ENCODE measurements around the gene TPM1. TPM values are rescaled to one million over a fixed set of nuclear protein-coding genes. Genes with fewer than 3 reads are reported as not detected.

The TPM1 gene
- polyA plus RNA-seq, 5 donors: 608 to 697 (median 640) TPM

DNA sequence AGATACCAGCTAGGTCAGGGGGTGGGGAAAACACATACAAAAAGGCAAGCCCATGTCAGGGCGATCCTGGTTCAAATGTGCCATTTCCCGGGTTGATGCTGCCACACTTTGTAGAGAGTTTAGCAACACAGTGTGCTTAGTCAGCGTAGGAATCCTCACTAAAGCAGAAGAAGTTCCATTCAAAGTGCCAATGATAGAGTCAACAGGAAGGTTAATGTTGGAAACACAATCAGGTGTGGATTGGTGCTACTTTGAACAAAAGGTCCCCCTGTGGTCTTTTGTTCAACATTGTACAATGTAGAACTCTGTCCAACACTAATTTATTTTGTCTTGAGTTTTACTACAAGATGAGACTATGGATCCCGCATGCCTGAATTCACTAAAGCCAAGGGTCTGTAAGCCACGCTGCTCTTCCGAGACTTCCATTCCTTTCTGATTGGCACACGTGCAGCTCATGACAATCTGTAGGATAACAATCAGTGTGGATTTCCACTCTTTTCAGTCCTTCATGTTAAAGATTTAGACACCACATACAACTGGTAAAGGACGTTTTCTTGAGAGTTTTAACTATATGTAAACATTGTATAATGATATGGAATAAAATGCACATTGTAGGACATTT, 28.9 kb downstream of the TPM1 start:
- no peak for DNase-seq

DNA sequence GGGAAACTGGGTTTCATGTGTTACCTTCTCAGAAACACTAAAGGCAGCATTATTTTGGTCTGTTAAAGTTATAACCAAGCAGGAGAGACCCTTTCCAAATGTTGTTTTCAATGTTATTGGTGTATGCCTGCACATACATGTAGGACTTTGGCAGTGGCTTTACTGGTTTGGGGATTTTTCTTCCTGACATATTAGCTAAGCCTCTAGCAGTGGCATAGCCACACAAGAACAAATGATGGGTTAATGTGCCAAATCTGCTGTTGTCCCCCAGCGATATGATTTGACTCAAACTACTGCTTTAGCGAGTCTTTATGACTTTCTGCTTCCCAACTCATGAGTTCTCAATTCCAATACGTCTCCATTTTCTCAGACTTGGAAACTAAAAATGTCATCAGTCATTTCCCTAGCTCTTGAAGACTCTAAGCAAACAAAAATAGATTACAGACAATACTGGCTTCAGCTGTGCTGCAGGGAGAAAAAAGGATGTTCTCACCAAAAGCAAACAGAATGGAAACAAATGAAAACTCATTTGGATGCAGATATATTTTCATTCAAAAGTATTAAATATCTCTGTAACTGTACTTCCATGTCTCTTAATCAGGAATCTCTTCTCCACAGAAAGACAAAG, 29.6 kb downstream of the TPM1 start:
- no peak for DNase-seq

DNA sequence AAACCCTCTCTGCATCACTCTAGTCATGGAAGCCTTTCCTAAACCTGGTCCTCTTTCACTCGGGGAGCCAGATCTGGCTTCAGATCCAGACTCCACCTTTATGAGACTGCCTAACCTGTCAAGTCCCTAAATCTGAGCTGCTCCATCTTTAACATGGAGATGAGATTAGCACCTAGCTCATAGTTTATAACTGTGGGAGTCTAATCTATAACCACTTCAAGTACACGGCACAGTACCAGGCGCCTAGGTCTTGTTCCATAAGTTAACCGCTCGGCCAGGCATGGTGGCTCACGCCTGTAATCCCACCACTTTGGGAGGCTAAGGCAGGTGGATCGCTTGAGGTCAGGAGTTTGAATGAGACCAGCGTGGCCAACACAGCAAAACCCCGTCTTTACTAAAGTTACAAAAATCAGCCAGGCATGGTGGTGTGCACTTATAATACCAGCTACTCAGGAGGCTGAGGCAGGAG, 30.3 kb downstream of the TPM1 start:
- no peak for DNase-seq

DNA sequence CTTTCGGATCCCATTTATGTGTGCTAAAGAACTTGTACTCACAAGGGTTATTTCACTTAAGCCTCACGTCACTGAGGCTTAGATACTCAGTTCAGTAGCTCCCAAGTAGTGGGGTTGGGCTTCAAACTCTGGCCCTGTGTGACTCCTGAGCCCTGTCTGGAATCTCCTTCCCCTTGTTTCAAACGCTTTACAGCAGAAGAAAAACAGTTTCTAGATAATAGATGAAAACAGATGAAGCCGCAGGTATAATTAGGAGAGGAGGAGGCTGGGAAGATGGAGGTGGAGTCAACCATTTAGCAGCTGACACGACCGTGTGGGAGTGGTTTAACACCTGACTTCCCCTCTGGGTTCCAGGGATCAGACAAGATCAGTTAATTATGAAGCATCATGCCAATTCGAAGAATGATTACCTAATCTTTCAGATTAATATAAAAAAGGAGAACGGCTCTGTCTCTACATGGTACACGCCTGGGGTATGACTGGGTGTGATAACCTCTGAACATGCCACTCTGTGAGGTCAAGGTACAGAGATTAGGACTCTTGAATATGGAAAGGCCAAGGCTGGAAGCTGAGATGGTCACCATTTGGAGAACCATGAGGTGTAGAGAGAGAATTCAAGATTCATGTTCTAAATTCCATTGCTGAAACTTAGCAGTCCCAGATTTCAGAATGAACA, 31.1 kb downstream of the TPM1 start:
- DNase-seq: no peak

DNA sequence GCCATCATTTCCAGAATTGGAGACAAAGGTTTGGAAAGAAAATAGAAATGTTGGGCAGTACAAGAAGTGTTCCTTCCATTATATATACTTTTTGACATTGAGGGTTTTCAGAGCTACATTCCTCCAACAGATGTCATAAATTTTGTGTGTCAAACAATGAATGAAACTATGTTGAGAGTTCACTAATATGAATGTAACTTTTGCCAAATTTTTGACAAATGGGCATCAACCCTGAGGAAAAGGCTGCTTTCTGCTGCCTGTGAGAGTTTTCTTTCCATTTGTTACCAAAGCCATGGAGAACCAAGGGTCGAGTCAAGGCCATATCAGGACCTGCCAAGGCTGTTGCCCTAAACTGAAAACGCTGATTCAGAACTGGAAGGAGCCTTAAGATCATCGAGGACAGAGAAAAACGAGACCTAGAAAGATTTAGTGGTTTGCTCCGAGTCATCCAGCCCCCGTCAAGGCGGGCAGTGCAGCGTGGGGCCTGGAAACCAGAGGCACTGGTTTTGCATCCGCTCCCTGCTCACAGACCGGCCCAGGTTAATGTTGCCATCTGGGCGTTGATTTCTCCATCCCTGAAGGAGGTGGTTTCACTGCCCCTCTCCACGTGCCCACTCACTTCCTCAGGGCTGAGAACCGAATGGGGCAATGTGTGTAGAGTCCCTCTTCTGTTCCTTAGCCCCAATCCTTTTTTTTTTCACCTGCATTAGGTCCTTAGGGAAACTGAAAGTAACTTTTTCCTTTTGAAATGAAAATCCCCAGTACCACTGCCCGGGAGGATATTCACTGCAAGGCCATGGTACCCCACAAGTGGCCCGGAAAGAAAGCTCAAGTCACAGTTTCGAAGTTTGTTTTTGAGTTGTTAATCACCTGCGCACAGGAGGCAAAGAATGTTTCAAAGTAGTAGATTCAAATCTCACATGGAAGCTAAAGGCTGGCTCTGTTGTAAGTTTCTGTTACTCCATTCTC, 32.8 kb downstream of the TPM1 start:
- DNase-seq: no peak

DNA sequence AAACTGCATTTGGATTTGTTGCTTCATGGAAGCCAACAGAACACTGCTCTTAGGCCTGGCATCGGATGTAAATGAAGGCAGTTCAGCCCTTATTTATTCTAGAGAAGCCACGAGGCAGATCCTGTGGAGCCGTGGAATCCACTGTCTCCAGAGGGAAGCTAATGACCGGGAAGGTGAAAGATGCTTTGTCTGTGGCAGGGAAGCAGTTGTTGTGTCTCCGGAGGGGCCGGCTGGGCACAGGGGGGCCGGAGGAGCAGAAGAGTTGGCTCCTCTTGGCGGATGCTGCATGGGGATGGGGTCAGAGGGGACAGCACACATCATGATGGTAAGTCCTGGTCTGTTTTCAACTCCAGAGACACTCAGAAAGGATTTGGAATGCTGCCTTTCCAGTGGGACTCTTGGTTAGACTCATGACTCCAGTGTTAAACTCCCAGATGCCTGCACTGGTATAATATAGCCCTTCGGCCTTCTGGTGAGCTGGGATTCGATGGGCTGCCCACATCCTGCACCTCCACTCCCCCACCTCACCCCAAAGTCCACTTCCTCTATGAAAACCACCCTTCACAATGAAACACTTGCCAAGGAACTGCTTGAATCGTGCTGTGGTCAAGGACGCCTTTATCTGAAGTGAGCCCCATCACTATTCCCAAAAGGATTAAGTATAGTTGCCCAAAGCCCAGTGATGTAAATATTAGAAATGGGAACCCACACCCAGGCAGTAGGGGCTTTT, 33.6 kb downstream of the TPM1 start:
- no peak for DNase-seq

DNA sequence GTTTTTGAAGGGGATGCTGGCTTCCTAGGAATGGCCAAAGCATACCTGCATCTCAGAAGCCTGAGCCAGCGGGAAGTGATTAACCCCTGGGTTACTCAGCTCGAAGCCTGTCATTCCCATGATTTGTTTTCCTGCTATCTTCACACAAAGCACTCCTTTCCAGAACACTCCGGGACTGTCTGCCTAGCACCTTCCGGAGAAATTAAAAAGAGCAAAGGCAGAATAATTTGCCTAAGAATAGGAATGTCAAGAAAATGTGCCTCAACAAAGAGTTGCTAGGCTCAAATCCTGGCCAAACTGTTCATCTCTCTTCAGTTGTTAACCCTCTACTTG, 34.1 kb downstream of the TPM1 start:
- no peak for DNase-seq

DNA sequence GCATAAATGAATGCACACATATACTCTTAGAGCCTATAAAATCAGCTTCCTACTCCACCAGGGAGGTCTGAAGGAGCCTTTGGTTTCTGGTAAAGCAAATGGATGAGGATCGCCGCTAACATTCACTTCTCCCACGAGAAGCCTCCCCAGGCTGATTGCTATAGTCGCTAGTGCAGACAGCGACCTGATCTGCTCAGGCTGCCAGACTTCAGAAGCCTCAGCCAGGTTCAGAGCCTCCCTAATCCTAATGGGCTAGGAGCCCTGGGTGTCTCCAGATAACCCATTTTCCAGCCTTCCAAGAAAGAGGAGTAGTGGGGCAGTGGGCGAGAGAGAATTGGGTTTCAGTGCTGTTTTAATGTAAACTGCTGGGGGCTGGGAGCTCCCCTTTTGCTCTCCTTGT, 35.4 kb downstream of the TPM1 start:
- DNase-seq: no peak

DNA sequence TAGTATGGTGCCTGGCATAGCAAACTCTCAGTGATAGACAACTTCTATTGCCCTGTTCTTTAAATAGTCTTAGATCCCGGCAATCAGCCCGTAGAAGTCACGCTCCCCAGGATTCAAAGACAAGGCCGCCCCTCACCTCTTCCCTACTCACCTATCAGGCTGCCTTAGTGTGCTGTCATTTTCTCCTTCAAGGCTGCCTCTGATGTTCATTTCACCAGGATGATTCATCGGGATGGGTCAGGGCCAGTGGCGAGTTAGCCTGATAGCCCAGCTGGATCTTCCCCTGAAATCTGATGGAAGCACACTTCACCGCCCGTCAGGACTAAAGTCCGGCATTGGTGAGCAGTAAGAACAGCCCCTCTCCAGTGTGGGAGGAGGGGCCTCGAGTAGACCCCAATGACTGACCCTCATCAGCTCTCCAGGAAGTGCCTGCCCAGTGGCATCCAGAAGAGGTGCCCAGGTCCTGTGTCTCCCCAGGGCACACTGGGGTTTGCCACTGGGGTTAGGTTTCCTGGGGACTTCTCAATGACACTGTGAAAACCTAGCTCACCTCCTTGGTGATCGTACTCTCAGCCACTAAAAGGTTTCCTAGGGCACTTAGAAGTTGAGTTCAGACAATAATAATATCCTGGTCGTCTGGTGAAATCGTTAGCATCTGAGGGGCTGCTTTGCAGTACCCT, 37.5 kb downstream of the TPM1 start:
- DNase-seq: no peak

DNA sequence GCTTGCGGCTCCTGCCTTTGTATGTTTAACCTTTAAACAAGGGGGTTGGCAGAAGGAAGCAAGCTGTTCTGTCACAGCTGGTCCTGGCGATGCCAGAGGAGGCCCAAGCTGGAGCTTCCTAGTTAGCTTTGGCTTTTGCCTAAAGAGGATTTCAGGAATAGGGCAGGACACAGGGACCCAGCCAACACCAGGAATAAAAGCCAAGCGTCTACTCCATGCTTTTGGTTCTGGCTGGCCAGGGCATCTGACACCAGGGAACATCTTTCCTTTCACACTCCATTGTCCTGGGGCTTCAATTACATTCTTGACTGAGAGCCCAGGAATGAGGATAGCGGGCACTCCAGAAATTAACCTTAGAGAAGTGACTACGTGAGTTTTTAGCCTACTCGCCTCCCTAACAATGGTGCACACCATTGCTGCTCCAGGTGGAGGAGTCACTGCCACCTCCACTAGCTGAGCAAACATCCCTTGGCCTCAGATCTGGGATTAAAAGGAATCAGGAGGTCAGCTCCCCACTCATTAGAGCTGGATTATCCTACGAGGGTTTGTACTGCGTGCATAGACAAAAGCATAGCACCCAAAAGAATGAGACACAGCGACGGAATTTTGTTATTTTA, 38.2 kb downstream of the TPM1 start:
- DNase-seq: no peak

DNA sequence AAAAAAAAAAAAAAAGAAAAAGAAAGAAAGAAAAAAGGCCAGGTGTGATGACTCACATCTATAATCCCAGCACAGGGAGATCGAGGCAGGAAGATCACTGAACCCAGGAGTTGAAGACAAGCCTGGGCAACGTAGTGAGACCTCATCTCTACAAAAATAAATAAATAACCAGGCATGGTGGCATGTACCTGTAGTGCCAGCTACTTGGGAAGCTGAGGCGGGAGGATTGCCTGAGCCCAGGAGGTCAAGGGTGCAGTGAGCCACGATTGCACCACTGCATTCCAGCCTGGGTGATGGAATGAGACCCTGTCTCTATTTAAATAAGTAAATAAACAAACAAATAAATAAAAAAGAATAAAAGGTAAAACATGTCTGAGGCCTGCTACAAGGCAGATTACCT, 39.8 kb downstream of the TPM1 start:
- DNase-seq: no peak

DNA sequence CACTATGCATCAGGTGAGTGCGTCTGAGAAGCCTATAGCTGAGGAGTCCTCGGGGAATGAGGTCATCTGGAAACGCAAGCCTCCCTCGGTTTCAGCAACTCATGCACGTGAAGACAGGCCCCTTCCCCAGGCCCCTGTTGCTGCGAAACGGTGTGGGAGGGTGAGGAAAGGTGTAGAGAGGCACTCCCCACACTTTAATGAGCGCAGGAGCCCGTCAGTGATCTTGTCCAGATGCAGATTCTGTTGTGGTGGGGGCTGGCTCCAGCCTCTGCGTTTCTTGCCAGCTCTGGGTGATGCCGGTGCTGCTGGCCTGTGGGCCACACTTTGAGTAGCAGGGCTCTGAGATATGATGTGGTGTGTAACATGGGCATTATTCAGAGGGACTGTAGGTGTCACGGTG, 40.5 kb downstream of the TPM1 start:
- no peak for DNase-seq

DNA sequence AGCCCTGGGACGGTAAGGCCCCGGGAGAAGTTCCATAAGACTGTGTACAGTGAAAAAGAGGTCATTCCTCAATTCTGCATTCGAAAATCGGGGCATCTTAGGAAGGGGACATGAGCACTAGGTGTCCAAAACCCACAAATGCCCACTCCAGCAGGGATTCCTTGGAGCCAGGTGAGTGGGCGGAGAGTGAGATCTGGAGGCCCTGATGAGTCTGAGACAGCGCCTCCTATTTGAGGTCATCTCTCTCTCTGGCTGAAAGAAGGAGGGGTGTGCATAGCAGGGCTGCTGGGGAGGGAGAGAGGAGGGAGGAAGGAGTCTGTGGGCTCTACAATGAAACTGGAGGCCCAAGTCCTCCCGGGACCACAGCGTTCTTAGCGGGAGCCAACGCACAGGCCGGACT, 41.0 kb downstream of the TPM1 start:
- DNase-seq: no peak

DNA sequence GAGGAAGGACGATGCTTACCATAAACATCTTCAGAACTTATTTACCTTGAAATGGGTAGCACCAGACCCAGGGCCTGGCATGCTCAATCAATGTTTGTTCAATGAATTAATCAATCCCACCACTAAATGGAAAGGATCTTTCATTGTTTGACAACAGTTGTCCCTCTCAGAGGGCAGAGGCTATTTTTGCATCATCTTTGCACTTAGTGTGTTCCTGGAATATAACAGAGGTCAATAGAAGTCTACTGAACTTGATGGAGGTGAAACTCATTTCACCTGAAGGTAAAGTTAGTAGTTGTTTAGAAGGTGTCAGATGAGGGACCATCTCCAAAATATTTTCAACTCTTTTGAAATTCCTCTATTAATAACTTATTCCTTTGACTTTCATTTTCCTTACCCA, 42.3 kb downstream of the TPM1 start:
- no peak for DNase-seq

DNA sequence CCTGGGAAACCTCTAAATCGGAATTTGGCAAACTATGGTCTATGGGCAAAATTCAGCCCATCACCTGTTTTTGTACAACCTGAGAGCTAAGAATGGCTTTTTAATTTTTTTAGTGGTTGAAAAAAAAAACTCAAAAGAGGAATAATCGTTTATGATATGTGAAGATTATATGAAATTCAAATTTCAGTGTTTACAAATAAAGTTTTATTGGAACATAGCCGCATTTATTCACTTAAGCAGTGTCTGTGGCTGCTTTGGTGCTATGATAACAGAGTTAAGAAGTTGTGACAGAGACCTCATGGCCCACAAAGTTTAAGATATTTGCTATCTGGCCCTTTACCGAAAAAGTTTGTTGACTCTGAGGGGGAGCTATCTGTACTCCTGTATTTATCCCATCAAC, 42.7 kb downstream of the TPM1 start:
- no peak for DNase-seq

DNA sequence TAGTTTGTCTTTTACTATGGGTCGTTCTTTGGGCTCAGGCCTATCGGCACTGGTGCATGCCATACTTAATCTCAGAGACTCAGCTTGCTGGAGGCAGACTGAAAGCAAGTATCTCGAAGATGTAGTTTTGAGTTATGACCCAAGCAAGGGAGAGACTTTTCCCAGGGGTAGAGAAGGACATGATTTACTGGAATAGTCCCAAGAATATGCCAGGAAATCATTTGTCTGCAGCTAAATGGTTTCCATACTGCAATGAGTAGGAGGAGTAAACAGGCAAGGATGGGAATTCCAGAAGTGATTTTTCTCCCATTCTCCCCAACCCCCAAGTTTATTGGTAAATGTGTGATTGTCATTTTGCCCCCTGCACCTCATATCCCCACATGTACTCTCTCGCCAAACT, 43.7 kb downstream of the TPM1 start:
- DNase-seq: no peak

DNA sequence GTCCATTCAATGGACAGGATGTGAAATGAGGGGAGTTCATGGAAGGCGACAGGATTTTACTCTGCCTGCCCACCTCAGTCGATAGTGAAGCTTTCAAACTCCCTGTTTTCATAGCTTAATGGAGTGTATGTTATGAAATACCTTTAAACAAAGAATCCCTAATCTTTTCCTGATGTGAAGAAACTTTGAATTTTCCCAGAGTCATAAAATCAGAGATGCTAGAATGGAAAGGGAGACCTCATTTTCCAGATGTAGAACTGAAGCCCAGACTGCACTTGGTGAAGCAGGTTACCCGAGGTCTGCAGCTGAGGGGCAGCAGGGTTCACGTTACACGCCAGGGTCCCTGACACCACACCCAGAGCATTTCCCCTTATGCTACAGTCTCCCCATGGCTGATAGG, 44.4 kb downstream of the TPM1 start:
- no peak for DNase-seq

DNA sequence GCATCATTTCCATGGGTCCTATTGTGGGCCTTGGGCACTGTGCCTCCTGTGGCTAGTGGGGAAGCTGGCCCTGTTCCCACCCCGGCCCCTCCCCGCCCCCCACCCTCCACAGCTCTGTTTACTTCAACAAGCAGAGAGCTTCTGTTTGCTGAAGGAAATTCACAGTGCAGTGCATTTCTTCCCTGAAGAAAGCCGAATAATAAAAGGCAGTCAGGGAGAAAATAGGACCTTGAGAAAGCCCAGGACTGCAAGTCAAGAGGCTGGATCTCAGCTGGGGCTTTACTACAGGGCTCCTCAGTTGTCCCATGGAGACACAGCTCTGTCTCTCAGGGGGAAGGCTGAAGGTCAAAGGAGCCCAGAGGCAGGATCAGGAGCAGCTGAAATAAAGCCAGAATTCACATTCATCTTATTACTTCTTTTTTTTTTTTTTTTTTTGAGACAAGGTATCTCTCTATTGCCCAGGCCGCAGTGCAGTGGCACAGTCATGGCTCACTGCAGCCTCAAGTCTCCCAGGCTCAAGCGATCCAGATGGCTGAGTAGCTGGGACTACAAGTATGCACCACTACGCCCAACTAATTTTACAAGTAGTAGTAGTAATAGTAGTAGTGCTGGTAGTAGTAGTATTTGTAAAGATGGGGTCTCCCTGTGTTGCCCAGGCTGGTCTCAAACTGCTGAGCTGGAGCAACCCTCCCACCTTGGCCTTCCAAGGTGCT, 46.1 kb downstream of the TPM1 start:
- no peak for DNase-seq

DNA sequence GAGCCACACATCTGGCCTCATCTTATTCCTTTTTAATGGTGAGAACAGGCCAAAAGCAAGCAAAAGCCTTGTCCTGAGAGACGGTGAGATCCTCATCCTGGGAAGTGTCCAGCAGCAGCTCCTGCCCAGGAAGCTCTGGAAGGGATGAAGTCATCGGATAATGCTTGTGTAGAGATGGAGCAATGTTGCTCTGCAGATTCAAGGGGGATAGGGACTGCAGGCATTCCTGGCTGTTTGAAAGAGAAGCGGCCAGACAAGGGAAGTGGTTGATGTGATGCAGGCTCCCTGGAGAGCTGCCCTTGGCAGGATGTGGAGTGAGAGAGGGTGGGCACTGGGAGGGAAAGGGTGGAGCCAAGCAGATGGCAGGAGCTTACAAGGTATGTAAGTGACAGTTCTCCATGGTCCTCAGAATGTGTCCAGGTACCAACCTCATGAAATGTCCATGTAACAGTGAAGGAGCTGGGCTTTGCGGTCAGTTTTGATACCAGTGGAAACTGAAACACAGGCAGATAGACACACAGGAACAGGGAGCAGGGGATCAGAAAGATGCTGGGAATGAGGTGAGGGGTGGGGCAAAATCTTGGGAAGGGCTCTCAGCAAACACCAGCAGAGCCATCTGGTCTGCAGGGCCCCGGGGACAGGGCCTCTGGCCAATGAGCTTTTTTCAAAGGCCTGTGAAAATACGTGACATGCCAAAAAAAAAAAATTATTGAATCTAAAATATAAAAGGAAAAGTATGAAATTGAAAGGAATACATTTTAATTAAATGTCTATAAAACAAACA, 46.9 kb downstream of the TPM1 start:
- DNase-seq: peak; percentile 45 to 53
